ENCODE results near the gene GOLGA6L10. TPM values are rescaled to one million over a fixed set of nuclear protein-coding genes. Genes with fewer than 3 reads are reported as not detected.
"Not testable (repeated sequence)": the region's sequence is repeated elsewhere in the genome, so short reads cannot be mapped to it uniquely, and the experiment has no call there.

GOLGA6L10 gene
- 1.3 TPM for polyA plus RNA-seq (ENCODE audit: insufficient read length)

DNA sequence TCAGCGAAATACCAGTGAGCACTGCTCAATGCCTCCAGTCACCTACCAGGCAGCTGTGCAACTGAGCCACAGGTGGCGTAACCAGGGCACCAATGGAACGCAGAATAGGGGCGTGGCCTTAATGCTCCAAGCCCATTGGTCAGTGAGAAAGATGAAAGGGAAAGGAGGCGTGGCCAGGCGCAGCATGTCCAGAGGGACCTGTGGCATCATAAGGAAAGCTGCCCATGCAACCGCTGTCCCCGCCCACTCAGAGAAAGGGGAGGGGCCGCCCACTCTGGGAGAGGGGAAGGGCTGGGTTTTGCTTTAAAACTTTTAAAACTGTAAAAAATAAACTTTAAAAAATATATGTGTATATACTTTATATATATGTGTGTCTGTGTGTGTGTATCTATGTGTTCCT, at the start of gene GOLGA6L10:
TSS of gene GOLGA6L10 (minus strand) at position 101 of the 400 bp plus-strand sequence. CDS start at position 1, 100 bp downstream.
- DNase-seq = not testable (repeated sequence)

DNA sequence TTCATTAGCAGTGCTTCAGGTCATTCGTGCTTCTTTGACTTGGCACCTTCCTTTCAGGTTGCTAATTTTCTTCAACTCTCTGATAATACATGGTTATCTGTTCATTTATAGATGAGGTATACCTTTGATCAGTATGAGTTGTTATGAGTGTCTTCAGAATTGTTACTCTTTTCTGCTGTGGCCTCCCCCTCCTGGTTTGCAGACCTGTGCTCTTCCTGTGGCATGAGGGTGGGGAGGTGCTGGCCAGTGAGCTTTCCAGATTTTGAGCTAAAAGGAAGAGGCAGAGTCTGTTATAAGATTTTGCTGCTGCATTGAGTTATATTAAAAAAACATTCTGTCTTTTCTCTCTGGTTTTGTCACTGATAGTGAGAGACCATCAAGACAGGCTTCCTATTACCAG, 49.5 kb upstream of the GOLGA6L10 start:
- DNase-seq = no peak

- no peak for DNase-seq
Observed at GRCh38 chr15:82397817-82398216, 48.5 kb upstream of the GOLGA6L10 start.

DNA sequence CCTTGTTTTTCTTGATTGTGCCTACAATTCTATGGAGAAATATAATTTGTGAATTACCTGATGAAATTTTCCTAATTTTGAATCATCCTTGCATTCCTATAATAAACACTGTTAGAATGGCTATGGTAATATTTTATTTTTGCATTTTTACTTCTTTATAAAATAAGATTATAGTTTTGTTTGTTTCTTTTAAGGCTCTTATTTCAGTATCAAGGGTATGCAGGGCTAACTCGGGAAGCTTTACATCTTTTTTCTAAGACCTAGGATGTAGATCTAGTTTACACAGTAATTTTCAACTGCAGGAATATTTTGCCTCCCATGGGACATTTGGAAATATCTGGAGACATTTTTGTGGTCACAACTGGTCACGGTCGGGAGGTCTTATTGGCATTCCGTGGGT, 46.5 kb upstream of the GOLGA6L10 start:
- DNase-seq = not testable (repeated sequence)

- no peak for DNase-seq
Observed at GRCh38 chr15:82393671-82394070, 44.4 kb upstream of the GOLGA6L10 start.

GRCh38 chr15:82392077-82392476, 42.8 kb upstream of the GOLGA6L10 start:
- DNase-seq = not testable (repeated sequence)

DNA sequence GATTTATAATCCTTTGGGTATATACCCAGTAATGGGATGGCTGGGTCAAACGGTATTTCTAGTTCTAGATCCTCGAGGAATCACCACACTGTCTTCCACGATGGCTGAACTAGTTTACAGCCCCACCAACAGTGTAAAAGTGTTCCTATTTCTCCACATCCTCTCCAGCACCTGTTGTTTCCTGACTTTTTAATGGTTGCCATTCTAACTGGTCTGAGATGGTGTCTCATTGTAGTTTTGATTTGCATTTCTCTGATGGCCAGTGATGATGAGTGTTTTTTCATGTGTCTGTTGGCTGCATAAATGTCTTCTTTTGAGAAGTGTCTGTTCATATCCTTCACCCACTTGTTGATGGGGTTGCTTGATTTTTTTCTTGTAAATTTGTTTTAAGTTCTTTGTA, 40.9 kb upstream of the GOLGA6L10 start:
- DNase-seq = not testable (repeated sequence)

DNA sequence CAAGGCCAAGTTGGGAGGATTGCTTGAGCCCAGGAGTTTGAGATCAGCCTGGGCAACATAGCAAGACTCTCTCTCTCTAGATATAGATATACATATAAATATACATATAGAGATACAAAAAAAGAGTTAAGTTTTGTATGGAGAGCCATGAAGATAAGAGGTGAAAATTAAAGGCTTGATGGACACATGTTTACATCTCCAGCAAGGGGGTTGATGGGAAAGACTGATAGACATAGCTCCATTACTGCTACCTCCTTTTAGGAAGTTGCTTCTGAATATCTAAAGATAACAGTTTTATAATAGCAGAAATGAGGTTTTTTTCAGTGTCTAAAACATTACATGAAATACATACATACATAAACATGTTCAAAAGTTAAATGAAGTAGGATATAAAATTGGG, 37.9 kb upstream of the GOLGA6L10 start:
- DNase-seq = not testable (repeated sequence)

DNA sequence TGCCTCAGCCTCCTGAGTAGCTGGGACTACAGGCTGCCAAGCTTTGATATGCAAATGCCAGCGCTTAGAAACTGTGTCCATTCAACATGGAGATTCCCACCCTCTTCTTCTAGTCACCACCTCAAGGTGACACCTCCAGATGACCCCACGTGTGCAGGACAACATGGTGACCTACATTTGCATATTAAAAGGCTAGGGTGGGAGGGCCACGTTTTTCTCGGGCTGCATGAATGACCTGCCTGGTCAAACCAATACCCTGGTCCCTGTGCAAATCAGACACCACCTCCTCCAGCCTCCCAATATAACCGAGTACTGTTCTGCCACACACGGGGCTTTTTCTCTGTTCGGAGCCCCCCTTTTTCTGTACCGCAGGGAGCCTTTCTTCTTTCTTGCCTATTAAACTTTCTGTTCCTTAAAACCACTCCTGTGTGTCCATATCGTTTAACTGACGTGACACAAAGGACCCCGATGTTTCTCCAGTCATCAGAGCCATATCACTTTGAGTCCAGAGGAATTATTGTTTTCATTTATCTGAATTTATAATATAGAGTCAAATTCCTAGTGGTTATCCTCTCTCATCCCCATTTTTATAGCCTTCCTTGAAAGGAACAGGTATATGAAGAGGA, 32.2 kb upstream of the GOLGA6L10 start:
- DNase-seq = not testable (repeated sequence)

- not testable (repeated sequence) for DNase-seq
Observed at GRCh38 chr15:82379552-82379951, 30.3 kb upstream of the GOLGA6L10 start.

- not testable (repeated sequence) for DNase-seq
Observed at GRCh38 chr15:82373661-82374060, 24.4 kb upstream of the GOLGA6L10 start.

DNA sequence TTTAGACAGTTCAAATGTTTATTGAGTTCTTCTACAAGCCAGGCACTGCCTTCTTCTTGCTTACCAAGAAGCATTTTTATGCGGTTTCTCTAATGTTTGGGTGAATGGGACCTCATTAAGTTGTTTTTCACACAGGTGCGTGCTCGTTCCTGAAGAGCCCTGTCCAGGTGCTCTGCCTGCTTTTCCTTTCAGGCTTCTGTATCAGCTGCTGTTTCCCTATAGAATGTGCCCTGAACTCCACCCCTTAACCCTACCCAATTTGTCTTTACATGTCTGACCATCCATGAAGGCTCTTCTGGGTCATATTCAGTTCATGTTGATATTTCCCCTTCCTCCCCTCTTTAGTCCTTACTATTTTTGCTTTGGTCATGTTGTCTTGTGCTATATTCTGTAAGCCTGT, 22.4 kb upstream of the GOLGA6L10 start:
- no peak for DNase-seq

- DNase-seq = not testable (repeated sequence)
Observed at GRCh38 chr15:82367790-82368189, 18.5 kb upstream of the GOLGA6L10 start.

DNA sequence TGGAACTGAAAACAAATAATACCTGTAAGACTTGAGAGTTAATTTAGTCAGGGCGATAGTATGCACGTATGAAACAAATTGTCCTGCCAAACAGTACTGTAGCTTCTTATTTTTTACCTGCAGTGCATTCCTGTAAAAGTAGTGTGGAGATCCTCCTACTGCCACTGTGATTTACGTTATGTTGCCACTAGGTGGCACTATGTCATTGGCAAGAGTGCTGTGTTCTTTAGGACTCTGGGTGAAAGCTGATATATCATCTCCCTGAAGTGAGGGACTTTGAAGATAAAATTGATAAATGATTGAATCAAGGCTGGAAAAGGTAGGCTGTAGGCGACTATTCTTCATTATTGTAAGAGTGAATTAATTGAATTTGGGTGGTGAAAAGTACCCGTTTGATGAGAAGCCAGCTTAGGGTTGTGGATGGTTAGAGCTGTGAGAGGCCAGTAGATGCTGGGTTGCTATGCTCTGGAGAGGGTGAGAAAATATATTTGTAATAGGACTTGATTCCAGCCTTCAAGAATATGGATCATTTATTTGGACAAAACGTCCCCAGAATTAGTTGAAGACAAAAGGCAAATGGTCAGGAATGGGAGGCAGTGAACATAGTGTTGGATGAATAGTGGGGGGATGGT, 16.5 kb upstream of the GOLGA6L10 start:
- DNase-seq = not testable (repeated sequence)

- not testable (repeated sequence) for DNase-seq
Observed at GRCh38 chr15:82364548-82364947, 15.3 kb upstream of the GOLGA6L10 start.

DNA sequence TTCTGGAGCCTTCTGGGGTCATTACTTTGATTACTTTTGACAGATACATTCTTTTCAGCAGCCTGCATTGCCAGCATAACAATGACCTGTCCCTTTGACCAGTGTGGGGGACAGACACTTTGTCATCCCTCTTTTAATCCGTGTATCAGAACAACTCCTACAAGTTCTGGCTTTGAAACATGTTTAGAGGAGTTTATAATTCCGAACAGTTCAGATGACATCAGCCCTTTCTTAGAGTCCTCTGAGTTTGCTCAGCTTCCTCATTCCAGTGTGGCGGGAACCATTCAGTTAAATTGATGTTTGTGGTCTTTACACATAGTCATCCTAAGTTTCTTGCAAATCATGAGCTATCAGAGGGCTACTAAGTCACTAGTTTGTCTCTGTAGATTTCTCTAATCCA, 13.5 kb upstream of the GOLGA6L10 start:
- DNase-seq = not testable (repeated sequence)

DNA sequence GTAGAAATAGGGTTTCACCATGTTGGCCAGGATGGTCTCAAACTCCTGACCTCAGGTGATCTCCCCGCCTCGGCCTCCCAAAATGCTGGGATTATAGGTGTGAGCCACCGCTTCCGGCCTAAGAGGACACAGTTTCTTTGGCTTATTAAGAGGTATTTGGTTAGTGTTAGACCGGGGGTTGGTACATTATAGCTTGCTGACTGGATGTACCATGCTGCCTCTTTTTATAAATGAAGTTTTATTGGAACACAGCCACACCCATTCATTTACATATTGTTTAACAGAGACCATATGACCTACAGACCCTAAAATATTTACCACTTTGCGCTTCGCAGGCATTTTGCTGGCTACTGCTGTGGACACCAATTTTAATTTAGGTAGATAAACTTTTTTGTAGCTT, 11.3 kb upstream of the GOLGA6L10 start:
- DNase-seq = not testable (repeated sequence)

GRCh38 chr15:82355055-82355454, 5.8 kb upstream of the GOLGA6L10 start:
- not testable (repeated sequence) for DNase-seq

- not testable (repeated sequence) for DNase-seq
Observed at GRCh38 chr15:82354546-82354945, 5.3 kb upstream of the GOLGA6L10 start.

DNA sequence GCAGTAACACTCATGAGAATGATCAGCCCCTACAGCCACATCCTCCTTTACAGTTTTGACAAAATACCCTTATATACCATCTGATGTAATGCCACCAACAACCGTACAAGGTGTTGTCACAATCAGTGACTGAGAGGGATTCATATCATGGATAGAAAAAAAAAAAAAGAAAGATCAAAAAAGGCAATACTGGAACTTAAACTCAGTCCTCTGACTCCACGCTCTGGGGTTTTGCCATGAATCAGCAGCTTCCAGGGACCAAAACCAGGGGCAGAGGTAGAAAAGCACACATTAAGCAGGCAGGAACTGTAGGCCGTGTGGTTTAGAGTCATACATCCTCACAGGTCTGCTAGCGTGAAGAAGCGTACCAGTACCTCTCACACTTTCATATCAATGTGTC, 1.6 kb downstream of the GOLGA6L10 start:
- DNase-seq = not testable (repeated sequence)

- not testable (repeated sequence) for DNase-seq
Observed at GRCh38 chr15:82345176-82345575, 4.1 kb downstream of the GOLGA6L10 start.

DNA sequence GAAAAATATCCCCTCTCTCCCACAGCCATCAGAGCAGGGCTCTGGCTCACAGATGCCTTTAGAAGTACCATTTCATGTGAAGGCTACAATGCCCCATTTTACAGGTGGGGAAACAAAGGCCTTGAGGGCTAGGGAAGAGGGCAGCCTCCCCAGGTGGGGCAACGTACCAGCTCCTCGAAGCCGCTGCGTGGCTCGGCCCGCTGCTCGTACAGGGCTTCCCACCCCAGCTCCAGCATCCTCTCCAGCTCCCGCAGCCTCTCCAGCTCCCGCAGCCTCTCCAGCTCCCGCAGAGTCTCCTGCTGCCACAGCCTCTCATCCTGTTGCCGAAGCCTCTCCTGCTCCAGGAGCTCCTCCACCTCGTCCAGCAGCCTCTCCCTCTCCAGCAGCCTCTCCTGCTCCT, 4.9 kb downstream of the GOLGA6L10 start:
- not testable (repeated sequence) for DNase-seq

DNA sequence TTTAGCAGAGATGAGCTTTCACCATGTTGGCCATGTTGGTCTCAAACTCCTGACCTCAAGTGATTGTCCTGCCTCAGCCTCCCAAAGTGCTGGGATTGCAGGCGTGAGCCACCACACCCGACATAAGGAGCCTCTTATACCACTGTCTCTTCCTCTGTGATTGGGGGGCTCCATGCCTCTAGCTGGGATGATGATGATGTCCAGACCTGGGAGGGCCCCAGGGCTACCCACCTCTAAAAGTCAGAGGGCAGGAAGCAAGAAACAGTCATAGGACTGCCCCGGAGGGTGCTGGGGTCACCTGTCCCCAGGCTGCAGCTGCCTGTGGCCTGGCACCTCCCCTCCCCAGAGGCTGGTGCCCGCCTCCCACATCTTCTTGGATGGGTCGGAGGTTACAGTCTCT, 5.4 kb downstream of the GOLGA6L10 start:
- not testable (repeated sequence) for DNase-seq
